Stimulated activated CD4-positive, alpha-beta T cell treated with anti-CD3 and anti-CD28 coated beads, Interleukin-15, amount 100 ng/mL, for 48 hours (primary cell): Measurements from ENCODE around the gene CKAP2L.
"Not testable (repeated sequence)": the region's sequence is repeated elsewhere in the genome, so short reads cannot be mapped to it uniquely, and the experiment has no call there.

Source experiments
- DNase-seq, 2 donors: peaks; one replicate each; pipeline ENCODE4 v3.0.0-alpha.2; 2020; ENCODE audit warnings: low read depth in 2 of 2

CKAP2L gene

DNA sequence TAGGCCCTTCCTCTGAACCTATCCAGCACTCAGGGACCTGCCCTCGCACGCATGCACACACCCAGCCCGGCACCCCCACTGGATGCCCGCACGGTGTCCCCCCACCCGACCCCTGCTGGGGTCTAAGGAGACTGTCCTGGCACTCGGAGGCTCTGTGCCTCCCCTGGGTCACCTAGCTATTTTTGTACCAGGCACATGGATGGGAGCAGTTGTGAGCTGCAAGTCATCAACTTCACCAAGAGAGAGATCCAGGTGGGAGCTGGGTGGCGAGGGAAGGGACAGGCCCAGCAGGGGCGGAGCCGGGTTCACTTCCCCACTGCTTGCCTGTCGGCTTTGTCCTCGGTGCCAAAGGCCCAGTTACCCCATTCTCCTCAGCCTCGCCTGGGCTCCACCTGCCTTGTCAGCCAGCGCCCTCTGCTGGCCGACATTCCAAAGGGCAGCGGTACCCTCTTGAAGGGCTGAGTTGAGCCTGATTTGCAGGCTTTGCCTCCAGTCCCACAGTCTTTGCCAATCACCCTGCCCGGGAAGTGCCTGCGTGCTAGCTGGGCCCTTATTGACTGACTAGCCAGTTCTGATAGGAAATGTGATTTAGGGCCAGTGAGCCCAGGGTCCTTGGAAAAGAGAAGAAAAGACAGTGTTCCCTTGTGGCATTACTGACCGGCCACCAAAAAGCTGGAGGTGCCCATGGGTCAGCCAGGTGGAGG lies 37.8 kb downstream of the CKAP2L start:
- DNase-seq = peak; percentile 80 to 83

DNA sequence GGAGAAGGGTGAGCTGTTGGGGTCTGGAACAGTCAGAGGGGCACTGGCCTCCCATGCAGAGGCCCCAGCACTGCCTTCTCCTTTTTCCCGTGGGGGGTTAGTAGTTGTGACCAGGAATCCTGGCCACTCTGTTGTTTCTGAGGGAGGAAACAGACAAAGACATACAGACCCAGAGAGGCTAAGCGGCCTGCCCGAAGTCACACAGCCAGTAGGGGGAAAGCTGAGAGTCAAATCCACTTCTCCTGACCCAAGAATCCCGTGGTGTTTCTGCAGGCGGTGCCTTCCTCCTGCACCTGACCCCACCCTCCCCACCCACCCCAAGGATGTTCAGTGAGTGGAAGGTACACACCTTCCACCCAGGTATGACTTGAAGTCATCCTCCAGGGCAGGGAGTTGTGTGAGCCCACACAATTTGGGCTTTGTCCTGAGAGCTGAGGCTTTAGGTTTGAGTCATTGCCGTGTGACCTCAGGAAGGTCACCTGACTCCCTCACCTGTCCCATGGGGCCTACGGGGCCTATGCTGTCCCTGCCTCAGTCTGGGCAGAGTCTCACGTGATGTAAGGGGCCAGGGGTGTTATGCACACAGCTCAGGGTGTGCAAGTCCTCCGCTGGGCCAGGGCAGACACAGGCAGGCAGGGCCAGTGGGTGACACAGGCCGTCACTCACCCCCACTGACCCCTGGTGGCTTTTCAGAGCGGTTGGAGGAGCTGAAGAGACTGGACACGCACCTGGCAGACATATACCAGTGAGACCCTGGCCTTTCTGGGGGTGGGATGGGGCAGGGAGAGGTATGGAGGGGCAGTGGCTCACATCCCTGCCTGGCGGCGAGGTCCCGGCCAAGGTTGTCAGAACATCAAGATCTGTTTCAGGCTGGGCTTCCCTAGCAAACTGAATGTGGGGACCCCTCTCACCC lies 38.6 kb downstream of the CKAP2L start:
- DNase-seq = no peak

DNA sequence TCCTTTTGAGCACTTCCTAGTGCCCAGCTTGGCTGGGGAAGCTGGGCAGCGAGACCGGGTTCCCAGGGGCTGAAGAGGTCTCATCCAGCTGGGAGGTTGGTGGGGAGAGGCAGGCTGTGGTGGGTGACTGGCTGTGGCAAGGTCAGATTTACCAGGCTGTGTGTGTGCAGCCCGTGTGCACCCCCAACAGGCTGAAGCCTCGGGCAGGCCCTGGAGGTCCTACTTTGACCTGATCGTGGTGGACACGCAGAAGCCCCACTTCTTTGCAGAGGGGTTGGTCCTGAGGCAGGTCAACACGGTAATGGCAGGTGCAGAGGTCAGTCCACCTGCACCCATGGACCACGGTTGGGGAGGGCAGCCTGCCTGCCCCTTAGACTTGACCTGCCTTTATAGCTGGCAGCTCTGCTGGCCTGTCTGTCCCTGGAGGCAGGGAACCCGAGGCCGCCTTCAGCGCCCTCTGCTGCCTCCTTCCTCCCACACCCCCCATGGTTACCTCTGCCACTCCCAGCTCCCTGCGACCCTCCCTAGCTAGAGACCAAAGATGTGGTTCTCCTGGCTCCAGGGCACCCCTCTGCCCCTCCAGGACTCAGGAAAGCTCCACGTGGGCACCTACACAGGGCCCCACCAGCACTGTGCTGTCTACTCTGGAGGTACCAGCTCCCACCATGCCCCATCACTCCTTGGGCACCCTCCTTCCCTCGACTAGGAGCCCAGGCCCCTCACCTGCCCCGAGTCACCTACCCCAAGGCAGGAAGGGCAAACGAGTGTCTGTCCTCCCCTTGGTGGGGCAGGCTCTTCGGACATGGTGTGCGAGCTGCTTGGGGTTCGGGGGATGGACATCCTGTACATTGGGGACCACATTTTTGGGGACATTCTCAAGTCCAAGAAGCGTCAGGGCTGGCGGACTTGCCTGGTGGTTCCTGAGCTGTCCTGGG lies 39.6 kb downstream of the CKAP2L start:
- no peak for DNase-seq

DNA sequence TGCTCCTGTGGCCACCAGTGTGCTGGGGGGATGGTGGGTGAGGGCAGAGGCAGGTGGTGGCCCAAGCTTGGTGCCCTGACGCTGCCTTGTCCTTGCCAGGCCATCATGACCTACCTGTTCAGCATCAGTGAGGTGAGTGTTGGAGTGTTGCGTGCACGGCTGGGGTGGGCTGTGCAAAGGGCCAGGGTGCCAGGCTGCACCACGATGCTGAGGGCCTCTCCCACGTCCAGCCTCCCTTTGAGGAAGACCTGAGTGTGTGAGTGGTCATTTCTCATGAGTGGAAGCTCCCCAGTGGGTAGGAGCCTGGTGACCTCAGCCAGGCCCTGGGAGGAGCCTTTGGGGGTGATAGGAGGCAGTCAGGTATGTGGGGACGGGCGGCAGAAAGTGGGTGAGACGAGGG lies 40.4 kb downstream of the CKAP2L start:
- DNase-seq = no peak

DNA sequence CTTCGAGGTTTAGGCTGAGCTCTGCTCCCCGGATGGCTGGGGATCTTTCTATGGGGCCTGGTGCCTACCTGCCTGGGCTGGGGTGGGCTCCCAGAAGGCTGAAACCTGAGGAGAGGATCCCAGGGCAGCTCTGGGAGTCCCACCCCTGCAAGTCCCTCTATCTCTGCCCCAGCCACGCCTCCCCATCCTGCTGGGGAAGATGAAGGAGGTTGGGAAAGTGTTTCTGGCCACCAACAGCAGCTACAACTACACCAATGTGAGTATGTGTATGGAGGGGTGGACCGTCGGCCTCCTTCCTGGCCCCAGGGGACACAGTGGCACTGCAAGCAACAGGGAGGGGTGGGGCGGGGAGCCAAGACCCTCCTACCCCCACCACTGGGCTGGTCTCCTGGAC lies 40.9 kb downstream of the CKAP2L start:
- DNase-seq = no peak

DNA sequence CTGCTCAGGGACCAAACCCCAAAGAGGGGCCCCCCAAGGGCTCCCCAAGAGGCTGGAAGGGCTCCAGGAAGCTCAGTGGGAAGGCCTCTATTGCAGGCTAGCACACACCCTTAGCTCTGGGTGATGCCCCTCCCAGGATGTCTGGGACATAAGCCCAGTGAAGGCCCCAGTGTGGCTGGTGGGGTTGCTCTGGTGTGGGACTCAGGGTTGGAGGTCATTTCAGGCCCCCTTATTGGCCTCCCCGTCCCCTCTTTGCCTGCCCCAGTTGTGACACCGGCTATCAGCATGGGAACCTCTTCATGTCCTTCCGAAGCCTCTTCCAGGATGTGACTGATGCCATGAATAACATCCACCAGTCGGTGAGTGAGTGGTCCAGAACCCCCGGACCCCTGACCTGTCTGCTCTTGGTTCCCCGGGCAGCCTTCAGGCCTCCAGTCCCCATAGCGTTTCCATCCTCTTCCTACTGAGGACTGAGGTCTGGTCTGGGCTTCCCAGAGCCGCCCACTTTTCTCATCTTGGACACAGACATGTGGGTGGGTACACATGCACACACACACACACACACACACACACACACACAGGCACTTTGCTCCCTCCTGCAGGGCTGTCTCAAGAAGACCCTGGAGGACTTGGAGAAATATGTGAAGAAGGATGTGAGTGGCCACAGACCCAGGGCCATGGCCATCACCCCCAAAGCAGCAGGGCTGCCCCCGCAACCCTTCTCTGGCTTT lies 41.4 kb downstream of the CKAP2L start:
- DNase-seq = no peak

DNA sequence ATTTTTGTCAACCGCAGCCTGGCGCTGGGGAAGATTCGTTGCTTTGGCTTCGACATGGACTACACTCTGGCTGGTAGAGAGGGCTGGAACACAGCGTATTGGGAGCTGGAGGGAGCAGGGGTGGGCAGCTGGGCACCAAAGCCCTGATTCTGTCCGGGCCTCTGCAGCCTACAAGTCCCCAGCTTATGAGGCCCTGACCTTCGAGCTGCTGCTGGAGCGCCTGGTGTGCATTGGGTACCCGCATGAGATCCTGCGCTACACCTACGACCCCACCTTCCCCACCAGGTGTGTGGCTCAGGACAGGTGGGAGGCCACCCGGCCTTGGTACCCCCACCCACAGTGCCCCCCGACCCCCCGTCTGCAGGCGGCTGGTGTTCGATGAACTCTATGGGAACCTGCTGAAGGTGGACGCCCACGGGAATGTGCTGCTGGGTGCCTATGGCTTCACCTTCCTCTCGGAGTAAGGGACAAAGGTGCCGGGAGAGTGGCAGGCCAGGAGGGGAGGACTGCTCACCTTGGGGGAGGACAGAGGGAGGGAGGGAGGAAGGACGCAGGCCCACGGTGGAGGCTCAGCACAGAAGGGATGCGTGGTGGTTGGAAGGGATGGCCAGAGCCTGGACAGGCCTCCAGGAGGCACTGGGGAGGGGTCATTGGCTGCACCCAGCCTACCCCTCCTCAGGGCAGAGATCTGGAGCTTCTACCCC lies 42.4 kb downstream of the CKAP2L start:
- DNase-seq = no peak

DNA sequence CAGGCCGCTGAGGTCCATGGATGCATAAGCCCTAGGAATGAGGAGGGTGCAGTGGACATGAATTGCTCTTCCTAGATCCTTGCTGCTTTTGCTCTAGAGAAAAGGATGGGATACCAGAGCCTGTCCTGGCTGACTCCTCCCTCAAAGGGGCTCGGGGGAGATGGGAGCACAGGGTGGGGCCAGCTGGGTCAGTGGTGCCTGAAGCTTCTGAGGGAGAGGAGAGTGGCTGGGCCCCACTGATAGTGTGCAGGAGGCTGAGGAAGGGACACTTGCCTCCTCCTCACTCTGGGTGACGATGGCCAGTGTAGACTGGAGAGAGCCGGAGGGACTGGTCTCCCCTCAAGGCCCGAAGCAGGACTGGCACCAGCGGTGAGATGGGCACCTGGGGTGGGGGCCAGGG lies 43.6 kb downstream of the CKAP2L start, which contains the start of gene NT5DC4:
NT5DC4 (plus strand) TSS at position 236 of the 400 bp plus-strand sequence; CDS start at position 296, 60 bp downstream.
- no peak for DNase-seq

DNA sequence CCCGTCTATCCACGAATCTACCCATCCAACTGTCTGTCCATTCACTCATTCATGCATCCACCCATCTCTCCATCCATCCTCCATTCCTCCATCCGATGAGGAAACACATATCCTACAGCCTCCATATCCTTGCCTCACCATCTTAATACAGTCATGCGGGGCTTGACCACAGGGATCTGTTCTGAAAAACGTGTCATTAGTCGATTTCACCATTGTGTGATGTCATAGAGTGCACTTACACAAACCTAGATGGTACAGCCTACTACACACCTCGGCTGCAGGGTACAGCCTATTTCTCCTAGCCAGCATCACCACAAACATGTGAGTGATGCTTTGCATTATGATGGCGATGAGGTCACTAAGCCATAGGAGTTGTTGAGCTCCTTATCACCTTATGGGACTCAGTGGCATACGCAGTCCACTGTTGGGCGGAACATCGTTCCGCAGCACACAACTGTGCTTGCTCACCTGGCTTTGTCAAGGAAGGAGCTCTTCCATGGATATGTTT lies 45.5 kb downstream of the CKAP2L start:
- no peak for DNase-seq

DNA sequence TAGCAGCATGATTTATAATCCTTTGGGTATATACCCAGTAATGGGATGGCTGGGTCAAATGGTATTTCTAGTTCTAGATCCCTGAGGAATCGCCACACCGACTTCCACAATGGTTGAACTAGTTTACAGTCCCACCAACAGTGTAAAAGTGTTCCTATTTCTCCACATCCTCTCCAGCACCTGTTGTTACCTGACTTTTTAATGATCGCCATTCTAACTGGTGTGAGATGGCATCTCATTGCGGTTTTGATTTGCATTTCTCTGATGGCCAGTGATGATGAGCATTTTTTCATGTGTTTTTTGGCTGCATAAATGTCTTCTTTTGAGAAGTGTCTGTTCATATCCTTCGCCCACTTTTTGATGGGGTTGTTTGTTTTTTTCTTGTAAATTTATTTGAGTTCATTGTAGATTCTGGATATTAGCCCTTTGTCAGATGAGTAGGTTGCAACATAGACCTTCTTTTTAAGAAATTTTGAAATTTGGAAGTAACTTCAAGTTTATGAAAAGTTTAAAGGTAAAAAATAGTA lies 47.5 kb downstream of the CKAP2L start:
- DNase-seq = not testable (repeated sequence)

DNA sequence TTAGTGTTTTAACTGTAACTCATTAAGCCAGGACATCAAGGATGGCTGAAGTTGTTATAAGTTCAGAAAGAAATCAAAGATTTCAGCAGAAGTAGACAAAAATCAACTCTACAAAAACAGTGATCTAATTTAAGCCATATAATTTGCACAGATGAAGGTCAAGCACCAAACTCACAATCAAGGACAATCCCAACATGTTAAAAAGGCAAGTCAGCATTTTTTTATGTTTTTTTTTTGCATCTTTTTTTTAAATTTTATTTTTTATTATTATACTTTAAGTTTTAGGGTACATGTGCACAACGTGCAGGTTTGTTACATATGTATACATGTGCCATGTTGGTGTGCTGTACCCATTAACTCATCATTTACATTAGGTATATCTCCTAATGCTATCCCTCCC lies 48.3 kb downstream of the CKAP2L start:
- DNase-seq = not testable (repeated sequence)

DNA sequence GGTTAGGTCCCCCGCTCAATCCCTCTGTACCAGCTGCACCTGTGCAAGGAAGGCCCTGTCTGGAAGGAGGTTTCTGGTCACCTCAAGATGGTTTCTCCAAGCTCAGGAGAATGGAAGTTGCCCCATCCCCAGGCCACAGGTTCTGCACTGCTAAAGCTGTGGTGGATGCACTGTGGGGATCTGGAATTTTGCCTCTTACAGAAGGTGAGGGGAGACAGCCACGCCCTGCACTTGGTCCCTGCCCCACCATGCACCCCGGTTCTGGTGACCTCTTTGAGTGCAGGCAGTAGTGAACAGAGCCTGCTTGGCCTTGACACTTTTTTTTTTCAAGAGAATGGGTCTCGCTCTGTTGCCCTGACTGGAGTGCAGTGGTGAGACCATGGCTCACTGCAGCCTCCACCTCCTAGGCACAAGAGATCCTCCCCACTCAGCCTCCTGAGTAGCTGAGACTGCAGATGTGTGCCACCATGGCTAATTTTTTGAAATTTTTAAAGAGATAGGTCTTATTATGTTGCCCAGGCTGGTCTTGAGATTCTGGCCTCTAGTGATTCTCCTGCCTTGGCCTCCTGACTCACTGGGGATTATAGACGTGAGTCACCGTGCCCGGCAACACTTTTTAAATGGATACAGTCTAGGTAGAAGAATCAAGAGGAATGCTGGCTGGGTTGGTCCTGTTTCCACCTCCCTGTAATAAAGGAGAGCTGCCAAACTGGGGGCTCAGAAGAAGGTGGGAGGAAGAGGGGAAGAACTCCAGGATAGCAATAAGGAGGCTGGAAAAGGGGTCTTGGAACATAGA lies 49.4 kb downstream of the CKAP2L start:
- DNase-seq = no peak

DNA sequence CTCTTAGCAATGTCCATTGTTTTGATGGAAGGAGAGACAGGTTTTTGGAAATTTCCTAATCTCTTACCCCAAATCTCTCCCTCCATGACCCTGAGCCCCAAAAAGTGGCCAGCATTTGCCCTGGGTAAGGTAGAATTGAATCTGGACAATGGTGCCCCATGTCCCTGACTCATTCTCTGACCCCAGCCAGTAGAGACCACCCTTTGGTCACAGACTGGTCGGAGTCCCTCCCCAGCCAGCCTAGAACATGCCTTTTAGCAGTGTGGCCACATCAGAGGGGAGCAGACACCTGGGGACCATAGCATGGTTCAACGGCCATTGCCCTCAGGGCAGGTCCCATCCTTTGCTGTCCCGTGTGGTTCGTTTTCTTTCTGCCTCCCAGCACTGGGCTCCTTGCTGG lies 50.1 kb downstream of the CKAP2L start:
- DNase-seq = no peak

DNA sequence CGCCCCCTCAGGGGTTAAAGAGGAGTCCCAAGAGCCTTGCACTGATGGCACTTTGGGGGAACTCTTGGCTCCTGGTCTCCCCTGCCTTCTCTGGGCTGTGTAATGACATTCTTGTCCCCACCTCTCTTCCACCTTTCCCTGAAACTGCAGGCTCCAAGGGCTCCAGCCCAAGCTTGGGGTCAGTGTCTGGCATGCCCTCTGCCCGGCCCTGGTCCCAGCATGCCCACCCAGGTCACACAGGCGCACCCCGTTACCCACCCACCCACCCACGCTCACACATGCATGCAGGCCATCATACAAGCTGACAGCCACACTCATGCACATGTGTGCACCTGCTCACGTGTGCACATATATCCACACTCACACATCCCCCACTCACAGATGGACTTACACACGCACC lies 50.5 kb downstream of the CKAP2L start:
- DNase-seq = no peak

DNA sequence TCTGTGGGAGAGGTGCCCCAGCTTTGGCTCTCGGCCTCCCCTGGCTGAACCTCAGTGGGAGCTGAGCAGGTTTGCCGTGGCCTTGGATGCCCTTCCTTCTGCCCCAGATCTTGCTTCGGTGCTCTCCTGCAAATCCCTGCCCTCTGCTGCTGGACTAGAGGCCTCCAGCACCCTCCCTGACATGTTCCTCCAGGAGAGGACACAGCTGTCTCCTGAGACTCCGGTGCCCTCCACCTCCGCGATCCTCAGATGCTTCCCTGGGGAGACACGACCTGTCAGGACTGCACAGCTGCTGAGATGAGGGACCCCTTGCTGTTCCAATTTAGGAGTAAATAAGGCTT lies 50.9 kb downstream of the CKAP2L start:
- no peak for DNase-seq

DNA sequence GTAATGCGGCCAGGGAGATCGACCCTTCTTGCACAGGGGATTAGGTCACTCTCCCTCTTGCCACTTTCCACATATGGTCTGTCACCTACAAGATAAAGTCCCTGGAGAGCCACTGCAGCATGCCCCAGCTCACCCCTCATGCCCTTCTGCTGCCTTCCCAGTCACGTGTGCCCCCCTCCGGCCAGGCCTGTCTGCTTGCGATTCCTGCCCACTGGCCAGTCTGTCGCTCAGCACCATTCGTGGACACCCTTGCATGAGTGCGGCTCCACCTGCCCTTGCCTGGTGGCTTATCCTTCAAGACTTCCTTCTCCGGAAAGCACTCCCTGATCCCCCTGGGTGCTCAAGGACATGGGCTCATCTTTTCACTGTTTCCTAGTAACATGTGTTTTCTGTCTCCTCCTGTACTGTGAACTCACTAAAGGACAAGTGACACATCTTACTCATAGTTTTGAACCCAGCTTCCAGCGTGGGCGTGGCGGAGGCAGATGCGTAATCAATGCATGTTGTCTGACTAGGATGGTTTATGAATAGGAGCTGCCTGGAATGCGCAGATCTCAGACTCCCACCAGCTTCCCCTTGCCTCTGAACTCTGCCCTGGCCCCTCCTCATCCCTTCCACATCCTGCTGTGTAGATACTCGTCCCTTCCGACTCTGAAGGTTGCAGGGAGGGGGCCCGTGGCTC lies 51.4 kb downstream of the CKAP2L start:
- DNase-seq = peak; percentile 48 to 76

DNA sequence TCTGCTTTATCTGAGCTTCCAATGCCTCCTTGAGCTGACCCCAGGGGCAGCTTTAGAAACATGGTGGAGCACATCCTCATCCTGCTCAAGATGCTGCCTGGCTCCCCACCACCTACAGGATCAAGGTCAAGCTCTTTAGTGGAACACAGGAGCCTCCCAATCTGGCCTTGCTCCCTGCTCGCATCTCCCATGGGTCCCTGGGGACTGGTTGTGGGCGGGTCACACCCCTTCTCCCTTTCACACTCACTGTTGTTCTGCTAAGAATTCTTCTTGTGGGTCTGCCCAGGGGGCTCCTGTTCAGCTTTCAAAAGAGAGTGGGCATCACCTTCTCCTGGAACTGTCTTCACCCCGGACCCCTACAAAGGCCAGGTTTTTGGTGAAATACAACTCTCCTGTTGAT lies 51.9 kb downstream of the CKAP2L start:
- no peak for DNase-seq

DNA sequence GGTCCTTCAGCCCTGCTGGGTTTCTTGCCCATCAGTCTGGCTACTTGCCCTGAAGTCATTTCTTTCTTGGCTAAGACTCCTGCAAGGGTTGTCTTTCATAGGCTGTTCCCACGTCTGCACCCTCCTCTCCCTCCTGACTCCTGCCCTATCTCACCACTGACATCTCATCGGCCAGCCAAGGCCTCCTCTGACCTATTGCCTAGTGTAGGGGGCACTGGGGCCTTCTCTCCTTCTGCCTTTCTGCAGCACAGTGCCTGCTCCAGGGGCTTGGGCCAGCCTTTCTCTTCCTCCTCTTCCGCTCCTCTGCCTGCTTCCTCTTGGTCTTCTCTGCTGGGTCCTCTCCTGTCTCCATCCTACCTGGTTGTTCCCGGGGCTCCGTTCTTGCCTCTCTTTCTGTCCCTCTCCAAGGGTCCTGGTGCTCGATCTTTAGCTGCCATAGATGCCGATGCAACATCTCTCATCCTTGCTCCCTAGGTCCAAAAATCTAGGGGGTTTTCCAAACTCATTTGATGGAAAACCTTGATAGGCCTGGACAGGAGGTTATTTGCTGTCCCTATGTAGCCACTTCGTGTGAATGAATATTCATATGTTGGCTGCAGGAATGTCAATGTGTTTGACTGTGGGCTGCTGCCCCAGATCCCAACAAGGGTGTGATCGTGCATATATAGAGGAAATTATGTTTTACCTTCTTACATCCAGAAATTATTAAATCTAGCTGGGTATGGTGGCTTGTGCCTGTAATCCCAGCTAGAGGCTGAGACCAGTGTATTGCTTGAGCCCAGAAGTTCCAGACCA lies 53.3 kb downstream of the CKAP2L start:
- DNase-seq = no peak
